Measurements from ENCODE around the gene MARVELD1.

- TF ChIP-seq, protein P1, sequence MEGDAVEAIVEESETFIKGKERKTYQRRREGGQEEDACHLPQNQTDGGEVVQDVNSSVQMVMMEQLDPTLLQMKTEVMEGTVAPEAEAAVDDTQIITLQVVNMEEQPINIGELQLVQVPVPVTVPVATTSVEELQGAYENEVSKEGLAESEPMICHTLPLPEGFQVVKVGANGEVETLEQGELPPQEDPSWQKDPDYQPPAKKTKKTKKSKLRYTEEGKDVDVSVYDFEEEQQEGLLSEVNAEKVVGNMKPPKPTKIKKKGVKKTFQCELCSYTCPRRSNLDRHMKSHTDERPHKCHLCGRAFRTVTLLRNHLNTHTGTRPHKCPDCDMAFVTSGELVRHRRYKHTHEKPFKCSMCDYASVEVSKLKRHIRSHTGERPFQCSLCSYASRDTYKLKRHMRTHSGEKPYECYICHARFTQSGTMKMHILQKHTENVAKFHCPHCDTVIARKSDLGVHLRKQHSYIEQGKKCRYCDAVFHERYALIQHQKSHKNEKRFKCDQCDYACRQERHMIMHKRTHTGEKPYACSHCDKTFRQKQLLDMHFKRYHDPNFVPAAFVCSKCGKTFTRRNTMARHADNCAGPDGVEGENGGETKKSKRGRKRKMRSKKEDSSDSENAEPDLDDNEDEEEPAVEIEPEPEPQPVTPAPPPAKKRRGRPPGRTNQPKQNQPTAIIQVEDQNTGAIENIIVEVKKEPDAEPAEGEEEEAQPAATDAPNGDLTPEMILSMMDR (IDR thresholded peaks at IDR 0.05) = no peak
- TF ChIP-seq POLR2A (IDR thresholded peaks at IDR 0.05) = no peak
These were observed 41.2 kb downstream of the MARVELD1 start for GRCh38 chr10:97754726-97755125.

Measured in heart left ventricle (tissue), 13 donors.